ENCODE data around the gene SYT14.
A peak's percentile ranks its signal among the peaks of the same experiment; 100 is the strongest.
"Not testable (repeated sequence)": the region's sequence is repeated elsewhere in the genome, so short reads cannot be mapped to it uniquely, and the experiment has no call there.

The SYT14 gene

DNA sequence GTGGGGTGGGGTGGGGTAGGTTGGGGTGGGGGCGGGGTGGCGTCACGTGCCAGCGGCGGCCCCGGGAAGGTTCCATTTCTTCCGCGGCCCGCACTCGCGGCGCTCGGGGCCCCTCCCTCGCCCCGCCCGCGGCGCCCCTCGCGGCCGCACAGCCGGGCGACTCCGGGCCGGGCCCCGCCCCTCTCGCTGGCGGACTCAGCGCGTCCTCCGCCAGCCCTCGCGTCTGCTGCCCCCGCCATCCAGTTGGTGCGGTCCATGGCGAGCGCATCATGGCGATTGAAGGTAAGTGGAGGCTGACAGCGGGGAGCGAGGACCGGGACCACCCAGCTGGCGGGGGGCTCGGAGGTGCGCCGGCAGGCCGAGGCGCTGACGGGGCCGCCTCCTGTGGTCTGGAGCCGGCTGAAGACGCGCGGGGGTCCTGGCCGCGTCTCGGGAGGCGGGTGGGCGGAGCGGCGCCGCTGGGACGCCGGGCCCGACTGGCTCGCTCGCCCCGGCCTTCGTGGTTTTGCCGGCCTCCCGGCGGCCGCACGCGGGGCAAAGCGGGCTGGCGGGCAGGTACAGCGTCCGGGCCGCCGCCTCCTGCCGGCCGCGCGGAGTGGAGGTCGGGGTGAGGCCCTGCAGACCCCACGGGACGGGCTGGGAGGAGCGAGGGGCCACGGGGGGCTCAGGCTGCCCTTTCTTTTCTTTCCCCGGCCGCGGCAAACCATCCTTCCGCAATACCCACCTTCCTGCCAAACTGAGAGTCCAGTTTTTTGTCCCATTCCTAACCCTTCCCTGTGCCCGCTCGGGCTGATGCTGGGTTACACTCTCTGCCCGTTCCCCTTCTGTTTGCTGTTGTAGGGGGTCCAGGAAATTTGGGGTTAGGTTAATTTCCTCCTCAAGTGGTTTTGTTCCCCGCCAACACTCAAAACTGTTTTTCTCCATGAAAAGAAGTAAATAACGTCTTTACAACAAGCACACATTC lies at the start of gene SYT14:
TSS of gene SYT14 (plus strand) at position 222 of the 964 bp plus-strand sequence. CDS start at position 270, 48 bp downstream.
- H3K27ac Mint-ChIP-seq, result no peak within 1 kb of the TSS
- H3K4me3 Mint-ChIP-seq, result peak within 1 kb of the TSS; percentile 51
- H3K9me3 Mint-ChIP-seq, result no peaks in the 10 kb centered on the region

DNA sequence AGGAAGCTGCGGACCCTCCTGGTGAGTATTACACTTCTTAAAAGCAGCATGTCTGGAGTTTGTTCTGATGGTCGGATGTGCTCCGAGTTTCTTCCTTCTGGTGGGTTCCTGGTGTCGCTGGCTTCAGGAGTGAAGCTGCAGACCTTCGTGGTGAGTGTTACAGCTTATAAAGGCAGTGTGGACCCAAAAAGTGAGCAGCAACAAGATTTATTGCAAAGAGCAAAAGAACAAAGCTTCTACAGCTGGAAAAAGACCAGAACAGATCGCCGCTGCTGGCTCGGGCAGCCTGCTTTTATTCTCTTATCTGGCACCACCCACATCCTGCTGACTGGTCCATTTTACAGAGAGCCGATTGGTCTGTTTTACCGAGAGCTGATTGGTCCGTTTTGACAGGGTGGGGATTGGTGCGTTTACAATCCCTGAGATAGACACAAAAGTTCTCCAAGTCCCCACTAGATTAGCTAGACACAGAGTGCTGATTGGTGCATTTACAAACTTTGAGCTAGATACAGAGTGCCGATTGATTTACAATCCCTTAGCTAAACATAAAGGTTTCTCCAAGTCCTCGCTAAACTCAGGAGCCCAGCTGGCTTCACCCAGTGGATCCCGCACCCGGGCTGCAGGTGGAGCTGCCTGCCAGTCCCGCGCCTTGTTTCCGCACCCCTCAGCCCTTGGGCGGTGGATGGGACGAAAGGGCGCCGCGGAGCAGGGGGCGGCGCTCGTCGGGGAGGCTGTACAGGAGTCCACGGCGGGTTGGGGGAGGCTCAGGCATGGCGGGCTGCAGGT lies 49.5 kb upstream of the SYT14 start:
- H3K4me3 Mint-ChIP-seq; H3K4me1 Mint-ChIP-seq; ATAC-seq (ENCODE audit: low read depth); DNase-seq (ENCODE audit: low spot score in 2 of 2); H3K27ac Mint-ChIP-seq; H3K36me3 Mint-ChIP-seq; H3K9me3 Mint-ChIP-seq: not testable (repeated sequence)
- H3K27me3 Mint-ChIP-seq, result peaks cover 14% of the 10 kb centered on the region

More for the DNA sequence above, at the start of gene SYT14:
- DNase-seq (ENCODE audit: low spot score in 2 of 2), result no peak
- Mint-ChIP-seq H3K27me3 (peaks cover 22% of the 10 kb centered on the region), H3K4me1 (peaks cover 6% of the 10 kb centered on the region), H3K36me3 (no peaks in the 10 kb centered on the region)
- ATAC-seq (ENCODE audit: low read depth), result no peak

DNA sequence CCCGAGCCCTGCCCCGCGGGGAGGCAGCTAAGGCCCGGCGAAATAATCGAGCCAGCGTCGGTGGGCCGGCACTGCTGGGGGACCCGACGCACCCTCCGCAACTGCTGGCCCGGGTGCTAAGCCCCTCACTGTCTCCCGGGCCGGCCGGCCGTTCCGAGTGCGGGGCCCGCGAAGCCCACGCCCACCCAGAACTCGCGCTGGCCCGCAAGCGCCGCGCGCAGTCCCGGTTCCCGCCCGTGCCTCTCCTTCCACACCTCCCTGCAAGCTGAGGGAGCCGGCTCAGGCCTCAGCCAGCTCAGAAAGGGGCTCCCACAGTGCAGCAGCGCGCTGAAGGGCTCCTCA lies 49.0 kb upstream of the SYT14 start:
- no peaks in the 10 kb centered on the region for H3K9me3 Mint-ChIP-seq
- no peak overlapping the region for H3K27ac Mint-ChIP-seq
- no peaks in the 10 kb centered on the region for H3K4me1 Mint-ChIP-seq
- H3K4me3 Mint-ChIP-seq, result no peak overlapping the region
- no peaks in the 10 kb centered on the region for H3K36me3 Mint-ChIP-seq
- DNase-seq (ENCODE audit: low spot score in 2 of 2), result no peak
- peaks cover 16% of the 10 kb centered on the region for H3K27me3 Mint-ChIP-seq
- ATAC-seq (ENCODE audit: low read depth), result no peak

DNA sequence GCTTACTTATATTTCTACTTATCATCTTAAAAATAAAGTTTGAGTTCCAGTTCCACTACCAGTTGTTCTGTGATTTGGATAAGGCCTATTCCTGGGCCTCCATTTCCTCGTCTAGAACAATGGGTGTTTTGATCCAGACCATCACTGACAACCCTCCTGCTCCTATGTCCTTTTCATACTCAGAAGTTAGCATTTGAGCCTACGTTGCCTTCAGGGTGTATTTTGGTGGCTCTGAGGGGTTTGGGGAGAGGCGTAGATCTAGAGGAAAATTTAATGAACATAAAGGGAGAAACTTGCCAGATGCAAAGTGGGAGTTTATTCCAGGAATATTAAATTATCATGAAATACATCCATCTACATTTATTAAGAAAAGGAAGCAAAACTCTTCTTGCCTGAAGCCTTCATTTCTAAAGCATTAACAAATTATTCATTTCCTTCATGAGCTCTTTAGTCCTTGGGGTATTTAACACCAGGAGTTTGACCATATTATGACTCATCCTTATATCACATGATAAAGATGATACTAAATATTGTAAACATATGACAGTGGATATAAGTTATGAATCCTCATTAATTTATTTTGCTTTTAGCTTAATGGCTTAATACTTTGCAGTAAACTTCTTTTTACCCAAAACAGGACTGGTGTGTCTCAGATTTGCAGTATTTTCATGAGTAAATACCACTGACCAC lies 47.2 kb upstream of the SYT14 start:
- no peak for DNase-seq (ENCODE audit: low spot score in 2 of 2)
- Mint-ChIP-seq H3K27me3 (peaks cover 15% of the 10 kb centered on the region), H3K27ac (no peak overlapping the region), H3K9me3 (no peaks in the 10 kb centered on the region), H3K4me1 (no peaks in the 10 kb centered on the region), H3K36me3 (no peaks in the 10 kb centered on the region), H3K4me3 (no peak overlapping the region)
- ATAC-seq (ENCODE audit: low read depth), result no peak

DNA sequence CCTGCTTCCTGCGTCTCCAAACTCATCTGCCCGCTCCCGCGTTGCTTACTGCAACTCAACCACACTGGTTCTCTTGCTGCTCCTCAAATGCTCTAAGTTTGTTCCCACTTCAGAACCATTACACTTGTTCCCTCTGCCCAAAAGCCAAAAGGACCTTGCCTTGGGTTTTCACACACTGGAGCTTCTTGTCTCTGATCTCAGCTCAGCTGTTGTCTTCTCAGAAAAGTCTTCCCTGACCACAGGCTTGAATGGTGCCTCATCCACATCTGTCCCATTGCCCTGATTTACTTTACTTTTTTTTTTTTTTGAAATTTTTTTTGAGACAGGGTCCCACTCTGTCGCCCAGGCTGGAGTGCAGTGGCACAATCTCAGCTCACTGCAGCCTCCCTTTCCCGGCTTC lies 44.3 kb upstream of the SYT14 start:
- no peak for ATAC-seq (ENCODE audit: low read depth)
- DNase-seq (ENCODE audit: low spot score in 2 of 2), result no peak
- no peak overlapping the region for H3K4me3 Mint-ChIP-seq
- no peak overlapping the region for H3K27ac Mint-ChIP-seq
- H3K9me3 Mint-ChIP-seq, result no peaks in the 10 kb centered on the region
- no peaks in the 10 kb centered on the region for H3K4me1 Mint-ChIP-seq
- H3K36me3 Mint-ChIP-seq, result no peaks in the 10 kb centered on the region
- peaks cover 17% of the 10 kb centered on the region for H3K27me3 Mint-ChIP-seq

DNA sequence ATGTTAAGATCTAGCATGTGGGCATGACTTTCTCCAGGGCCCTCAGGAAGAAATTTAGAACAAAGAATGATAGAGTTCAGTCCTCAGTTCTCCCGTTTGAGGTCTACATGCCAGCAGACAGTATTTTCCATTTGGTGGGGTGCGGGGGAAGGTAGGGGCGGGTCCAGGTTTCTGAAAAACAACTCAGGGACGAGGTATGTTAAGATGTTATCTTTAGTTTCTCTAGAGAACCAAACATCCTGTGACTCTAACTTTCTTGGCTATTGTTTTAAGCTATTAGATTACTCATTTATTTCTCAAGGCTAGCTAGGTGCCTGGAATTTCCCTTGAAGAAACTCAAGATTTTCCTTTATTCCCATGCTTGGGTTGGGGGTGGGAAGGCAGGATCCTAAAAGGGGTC lies 42.3 kb upstream of the SYT14 start:
- no peaks in the 10 kb centered on the region for H3K36me3 Mint-ChIP-seq
- peaks cover 20% of the 10 kb centered on the region for H3K27me3 Mint-ChIP-seq

DNA sequence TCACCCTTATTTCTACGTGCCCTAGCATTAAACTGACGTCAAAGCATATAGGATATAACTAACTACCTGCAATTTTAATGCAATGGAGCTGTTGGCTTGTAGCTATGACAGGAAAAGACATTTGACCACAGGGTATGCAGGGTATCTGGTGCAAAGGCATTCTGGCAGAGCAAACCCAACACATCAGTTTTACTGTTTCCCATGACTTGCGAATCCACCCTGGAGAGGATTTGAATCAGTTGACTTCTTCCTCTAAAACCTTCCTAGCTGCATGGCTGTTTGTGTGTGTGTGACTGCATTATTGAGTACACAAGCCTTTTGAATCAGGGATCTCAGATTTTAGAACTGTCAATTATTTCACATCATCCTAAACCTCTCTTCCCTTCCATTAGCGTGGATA lies 41.7 kb upstream of the SYT14 start:
- Mint-ChIP-seq H3K36me3 (no peaks in the 10 kb centered on the region), H3K27me3 (peaks cover 20% of the 10 kb centered on the region), H3K9me3 (no peaks in the 10 kb centered on the region), H3K4me3 (no peak overlapping the region), H3K27ac (no peak overlapping the region), H3K4me1 (no peaks in the 10 kb centered on the region)
- ATAC-seq (ENCODE audit: low read depth) (no peak), DNase-seq (ENCODE audit: low spot score in 2 of 2) (no peak)

More for the DNA sequence above, 42.3 kb upstream of the SYT14 start:
- DNase-seq (ENCODE audit: low spot score in 2 of 2) (no peak), ATAC-seq (ENCODE audit: low read depth) (no peak)
- H3K9me3 Mint-ChIP-seq, result no peaks in the 10 kb centered on the region
- no peak overlapping the region for H3K4me3 Mint-ChIP-seq
- H3K4me1 Mint-ChIP-seq, result no peaks in the 10 kb centered on the region
- H3K27ac Mint-ChIP-seq, result no peak overlapping the region

DNA sequence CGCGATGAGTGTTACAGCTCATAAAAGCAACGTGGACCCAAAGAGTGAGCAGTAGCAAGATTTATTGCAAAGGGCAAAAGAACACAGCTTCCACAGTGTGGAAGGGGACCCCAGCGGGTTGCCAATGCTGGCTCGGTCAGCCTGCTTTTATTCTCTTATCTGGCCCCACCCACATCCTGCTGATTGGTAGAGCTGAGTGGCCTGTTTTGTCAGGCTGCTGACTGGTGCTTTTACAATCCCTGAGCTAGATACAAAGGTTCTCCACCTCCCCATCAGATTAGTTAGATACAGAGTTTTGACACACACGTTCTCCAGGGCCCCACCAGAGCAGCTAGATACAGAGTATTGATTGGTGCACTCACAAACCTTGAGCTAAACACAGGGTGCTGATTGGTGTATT lies 39.7 kb upstream of the SYT14 start:
- H3K4me1 Mint-ChIP-seq; H3K36me3 Mint-ChIP-seq; H3K9me3 Mint-ChIP-seq; H3K27ac Mint-ChIP-seq; ATAC-seq (ENCODE audit: low read depth); H3K4me3 Mint-ChIP-seq; DNase-seq (ENCODE audit: low spot score in 2 of 2): not testable (repeated sequence)
- peaks cover 20% of the 10 kb centered on the region for H3K27me3 Mint-ChIP-seq

DNA sequence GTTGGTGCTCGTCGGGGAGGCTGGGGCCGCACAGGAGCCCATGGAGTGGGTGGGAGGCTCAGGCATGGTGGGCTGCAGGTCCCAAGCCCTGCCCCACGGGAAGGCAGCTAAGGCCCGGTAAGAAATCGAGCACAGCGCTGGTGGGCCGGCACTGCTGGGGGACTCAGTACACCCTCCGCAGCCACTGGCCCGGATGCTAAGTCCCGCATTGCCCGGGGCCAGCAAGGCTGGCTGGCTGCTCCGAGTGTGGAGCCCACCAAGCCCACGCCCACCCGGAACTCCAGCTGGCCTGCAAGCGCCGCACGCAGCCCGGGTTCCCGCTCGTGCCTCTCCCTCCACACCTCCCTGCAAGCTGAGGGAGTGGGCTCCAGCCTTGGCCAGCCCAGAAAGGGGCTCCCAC lies 39.2 kb upstream of the SYT14 start:
- ATAC-seq (ENCODE audit: low read depth); H3K4me3 Mint-ChIP-seq; H3K9me3 Mint-ChIP-seq; H3K27ac Mint-ChIP-seq; H3K4me1 Mint-ChIP-seq; H3K36me3 Mint-ChIP-seq; DNase-seq (ENCODE audit: low spot score in 2 of 2): not testable (repeated sequence)
- peaks cover 18% of the 10 kb centered on the region for H3K27me3 Mint-ChIP-seq

DNA sequence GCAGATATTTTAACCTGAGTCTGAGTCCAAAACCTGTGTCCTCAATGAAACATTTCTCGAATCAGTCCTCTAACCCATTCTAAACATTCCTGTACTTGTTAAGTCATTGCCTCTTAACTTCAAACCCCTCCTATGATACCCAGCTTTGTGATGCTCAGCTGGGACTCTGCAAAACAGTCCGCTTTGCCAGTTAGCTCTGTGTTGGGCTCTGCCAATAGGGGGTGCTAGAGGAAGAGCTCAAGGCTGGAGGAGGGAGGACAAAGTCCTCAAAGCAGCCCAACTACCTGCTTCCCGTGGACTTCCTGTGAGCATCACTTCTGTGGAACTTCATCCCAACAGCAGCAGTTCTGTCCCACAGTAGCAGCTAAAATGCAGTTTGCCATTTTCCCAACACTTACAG lies 38.1 kb upstream of the SYT14 start:
- Mint-ChIP-seq H3K9me3 (peaks cover 1% of the 10 kb centered on the region), H3K36me3 (no peaks in the 10 kb centered on the region), H3K27me3 (peaks cover 13% of the 10 kb centered on the region), H3K4me3 (no peak overlapping the region), H3K4me1 (no peaks in the 10 kb centered on the region), H3K27ac (no peak overlapping the region)
- ATAC-seq (ENCODE audit: low read depth), result no peak
- DNase-seq (ENCODE audit: low spot score in 2 of 2), result no peak

DNA sequence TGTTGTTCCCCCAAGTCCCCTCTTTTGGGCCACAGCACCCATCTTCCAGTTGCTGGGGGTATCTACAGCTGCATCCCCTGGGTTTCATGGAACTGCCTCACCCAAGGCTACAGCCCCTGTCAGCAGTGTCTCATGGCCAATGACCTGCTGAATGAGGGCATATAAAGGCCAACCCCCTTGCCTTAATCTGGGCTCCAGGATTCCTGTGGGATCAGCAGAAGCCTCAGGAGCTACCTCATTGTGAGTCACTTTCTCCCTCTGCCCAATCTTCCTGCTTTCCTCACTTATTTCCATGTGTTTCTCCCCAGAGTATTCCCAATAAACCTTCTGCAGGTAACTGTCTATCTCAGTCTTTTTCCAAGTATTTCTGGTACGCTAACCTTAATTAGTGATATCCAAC lies 37.3 kb upstream of the SYT14 start:
- peaks cover 13% of the 10 kb centered on the region for H3K27me3 Mint-ChIP-seq
- no peaks in the 10 kb centered on the region for H3K4me1 Mint-ChIP-seq
- ATAC-seq (ENCODE audit: low read depth) (no peak), DNase-seq (ENCODE audit: low spot score in 2 of 2) (no peak)
- H3K27ac Mint-ChIP-seq, result no peak overlapping the region
- no peak overlapping the region for H3K4me3 Mint-ChIP-seq
- H3K9me3 Mint-ChIP-seq, result peaks cover 1% of the 10 kb centered on the region
- H3K36me3 Mint-ChIP-seq, result no peaks in the 10 kb centered on the region

DNA sequence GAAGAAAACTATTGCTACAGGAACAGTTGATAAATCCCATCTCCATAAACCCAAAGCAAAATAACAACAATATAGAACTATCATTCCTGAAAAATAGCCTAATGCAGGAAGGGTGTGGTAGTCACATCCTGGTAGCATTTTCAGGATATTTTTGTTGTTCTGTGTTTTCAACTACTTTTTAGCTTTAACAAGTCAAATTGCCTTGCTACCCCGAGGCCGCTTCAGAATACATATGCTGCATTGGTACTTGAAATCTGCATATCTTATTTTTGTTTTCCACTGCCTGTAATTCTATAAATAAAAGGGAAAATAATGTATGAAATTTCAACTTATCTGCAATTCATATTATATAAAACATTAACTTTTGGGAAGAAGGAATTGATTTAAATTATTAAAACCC lies 36.8 kb upstream of the SYT14 start:
- H3K36me3 Mint-ChIP-seq, result no peaks in the 10 kb centered on the region
- DNase-seq (ENCODE audit: low spot score in 2 of 2) (no peak), ATAC-seq (ENCODE audit: low read depth) (no peak)
- H3K4me3 Mint-ChIP-seq, result no peak overlapping the region
- peaks cover 1% of the 10 kb centered on the region for H3K9me3 Mint-ChIP-seq
- H3K27me3 Mint-ChIP-seq, result peaks cover 10% of the 10 kb centered on the region
- H3K4me1 Mint-ChIP-seq, result no peaks in the 10 kb centered on the region
- H3K27ac Mint-ChIP-seq, result no peak overlapping the region

DNA sequence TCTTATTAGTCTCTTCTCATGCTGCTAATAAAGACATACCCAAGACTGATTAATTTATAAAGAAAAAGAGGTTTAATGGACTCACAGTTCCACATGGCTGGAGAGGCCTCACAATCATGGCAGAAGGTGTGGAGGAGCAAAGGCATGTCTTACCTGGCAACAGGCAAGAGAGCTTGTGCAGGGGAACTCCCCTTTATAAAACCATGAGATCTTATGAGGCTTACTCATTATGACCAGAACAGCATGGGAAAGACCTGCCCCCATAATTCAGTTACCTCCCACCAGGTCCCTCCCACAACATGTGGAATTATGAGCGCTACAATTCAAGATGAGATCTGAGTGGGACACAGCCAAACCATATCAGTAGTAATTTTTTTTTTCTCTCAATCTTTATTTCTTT lies 33.2 kb upstream of the SYT14 start:
- H3K27me3 Mint-ChIP-seq; H3K9me3 Mint-ChIP-seq; H3K36me3 Mint-ChIP-seq; H3K4me3 Mint-ChIP-seq; H3K4me1 Mint-ChIP-seq; H3K27ac Mint-ChIP-seq; DNase-seq (ENCODE audit: low spot score in 2 of 2); ATAC-seq (ENCODE audit: low read depth): not testable (repeated sequence)

DNA sequence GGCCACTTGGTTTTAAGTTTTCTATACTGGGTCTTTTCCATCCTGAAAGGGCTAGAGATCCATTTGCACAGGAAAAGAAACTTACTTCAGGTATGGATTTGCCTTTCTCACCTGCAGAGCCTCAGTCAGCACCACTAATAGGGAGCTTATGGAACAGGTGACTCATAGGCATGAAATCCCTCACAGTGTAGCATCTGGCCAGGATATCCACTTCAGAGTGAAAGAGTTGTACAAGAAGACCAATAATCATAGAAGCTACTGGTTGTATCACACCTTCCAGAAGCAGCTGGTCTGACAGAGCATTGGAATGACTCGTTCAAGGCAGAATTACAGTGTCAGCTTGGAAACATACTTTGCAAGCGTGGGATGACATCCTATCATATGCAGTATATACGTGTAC lies 26.3 kb upstream of the SYT14 start:
- Mint-ChIP-seq H3K9me3 (peaks cover 5% of the 10 kb centered on the region), H3K4me1 (no peaks in the 10 kb centered on the region), H3K27ac (no peak overlapping the region), H3K36me3 (no peaks in the 10 kb centered on the region), H3K4me3 (no peak overlapping the region), H3K27me3 (peaks cover 2% of the 10 kb centered on the region)
- DNase-seq (ENCODE audit: low spot score in 2 of 2), result no peak
- no peak for ATAC-seq (ENCODE audit: low read depth)
